ENCODE measurements around the gene FKRP.

FKRP gene

DNA sequence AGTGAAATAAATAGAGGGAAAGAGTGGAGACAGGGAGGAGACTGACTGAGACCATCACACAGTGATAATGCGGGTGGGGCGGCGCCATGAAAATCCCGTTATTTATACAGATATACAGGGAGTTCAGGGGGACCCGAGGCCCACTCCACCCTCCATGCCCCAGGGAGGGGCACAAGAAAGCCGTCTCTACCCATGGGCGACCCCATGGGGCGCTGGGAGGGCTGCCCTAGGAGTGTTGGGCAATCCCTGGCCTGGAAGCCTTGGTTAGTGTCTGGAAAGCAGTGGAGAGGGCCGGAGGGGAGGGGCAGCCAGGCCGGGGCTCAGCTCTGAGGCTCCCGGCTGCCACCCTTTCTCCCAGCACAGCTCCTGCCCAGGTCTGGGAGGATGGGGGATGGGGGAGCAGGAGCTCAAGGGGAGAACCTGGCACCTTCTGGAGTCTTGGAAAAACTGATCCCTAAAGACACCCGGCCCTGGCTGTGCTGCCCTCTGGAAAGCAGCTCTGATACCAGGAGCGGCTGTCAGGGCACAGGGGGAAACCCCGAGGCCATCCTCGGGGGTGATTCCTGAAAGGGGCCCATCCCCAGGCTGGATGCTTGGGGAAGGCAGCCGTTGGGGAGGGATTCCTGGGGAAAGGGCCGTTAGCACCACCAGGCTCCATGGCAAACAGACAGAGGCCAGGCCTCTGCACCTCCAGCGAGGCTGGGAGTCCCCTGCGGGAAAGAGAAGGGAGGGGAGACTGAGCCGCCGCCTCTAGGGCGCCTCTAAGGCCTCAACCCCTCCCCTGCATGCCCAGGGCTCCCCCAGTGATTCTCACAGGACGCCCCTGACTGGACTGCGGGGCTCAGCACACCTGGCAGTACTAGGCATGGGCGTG is 26.0 kb upstream of the FKRP start:
- no peak for DNase-seq (ENCODE audit: low read depth)

DNA sequence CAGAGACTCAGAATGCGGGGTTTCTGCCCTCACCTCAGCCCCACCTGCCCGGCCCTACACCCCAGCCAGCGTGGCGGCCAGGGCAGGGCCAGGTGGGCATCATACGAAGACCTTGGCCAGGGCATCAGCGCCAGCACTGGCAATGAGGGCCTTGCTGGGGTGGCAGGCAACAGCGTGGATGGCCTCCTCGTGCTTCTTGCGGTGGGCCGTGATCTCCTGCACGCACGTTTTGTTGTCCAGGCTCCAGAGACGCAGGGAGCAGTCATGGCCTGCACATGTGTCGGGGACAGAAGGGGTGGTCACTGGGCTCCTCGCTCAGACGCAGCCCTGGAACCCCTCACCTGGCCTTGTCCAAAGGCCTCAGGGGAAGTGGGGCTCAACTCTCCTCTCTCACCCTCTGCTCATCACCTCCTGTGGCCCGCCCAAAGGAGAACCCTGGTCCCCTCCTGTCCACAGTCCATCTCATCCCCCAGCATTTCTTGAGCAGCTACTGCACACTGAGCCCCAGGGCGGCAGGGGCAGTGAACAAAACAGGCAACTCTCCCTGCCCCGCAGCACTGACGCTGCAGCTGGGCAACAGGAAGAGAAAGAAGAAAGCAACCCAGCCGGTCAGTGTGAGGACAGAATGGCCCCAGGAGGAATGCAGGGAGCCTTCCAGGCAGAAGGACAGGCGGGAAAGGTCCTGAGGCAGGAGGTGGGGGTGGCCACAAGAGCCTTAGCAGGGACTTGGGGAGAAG is 25.2 kb upstream of the FKRP start:
- DNase-seq (ENCODE audit: low read depth), result no peak

DNA sequence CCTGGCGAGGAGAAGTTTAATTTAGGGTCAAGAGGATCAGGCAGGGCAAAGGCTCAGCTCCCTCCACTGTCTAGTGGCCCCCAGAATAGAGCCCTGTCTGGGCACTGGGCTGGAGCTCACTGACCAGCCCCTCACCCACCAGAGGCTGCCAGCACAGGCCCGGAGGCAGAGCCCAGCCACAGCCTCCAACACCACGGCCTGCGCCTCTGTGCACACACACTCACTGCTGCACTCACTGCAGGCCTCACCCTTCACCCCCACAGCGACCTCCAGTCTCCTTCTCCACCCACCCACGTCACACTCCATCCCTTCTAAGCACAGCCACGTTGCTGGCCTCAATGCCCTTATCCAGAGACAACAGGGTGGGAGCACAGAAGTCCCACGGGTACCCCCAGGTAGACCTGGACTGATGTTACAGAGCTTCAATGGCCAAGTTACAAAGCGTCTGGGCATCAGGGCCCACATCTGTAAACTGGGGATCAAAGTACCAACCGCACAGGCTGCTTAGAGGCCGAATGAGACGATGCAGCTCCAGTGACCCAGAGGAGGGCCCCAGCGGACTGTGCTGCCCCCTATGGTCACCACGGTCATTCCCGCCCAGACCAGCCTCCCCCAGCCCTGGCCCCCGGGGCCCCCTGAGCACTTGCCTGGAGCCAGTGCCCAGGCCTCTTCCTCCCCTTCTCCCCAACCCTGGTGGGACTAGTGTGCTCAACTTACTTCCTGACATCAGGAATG is 24.4 kb upstream of the FKRP start:
- DNase-seq (ENCODE audit: low read depth), result no peak

DNA sequence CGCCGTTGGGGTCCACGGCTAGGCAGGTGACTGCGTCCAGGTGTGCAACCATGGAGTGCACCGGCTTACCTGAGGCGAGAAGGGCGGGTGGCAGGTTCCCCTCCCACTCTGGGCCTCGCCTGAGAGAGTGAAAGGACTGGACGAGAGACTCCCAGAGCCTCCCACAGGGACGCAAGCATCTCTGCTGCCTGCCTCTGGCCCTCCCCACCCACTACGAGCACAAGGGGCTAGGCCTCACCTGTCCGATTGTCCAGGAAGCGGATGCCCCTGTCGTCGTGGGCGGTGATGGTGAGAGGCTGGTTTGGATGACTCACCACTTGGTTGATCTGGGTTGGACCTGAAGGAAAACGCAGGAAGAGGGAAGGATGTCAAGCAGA is 23.9 kb upstream of the FKRP start:
- no peak for DNase-seq (ENCODE audit: low read depth)

DNA sequence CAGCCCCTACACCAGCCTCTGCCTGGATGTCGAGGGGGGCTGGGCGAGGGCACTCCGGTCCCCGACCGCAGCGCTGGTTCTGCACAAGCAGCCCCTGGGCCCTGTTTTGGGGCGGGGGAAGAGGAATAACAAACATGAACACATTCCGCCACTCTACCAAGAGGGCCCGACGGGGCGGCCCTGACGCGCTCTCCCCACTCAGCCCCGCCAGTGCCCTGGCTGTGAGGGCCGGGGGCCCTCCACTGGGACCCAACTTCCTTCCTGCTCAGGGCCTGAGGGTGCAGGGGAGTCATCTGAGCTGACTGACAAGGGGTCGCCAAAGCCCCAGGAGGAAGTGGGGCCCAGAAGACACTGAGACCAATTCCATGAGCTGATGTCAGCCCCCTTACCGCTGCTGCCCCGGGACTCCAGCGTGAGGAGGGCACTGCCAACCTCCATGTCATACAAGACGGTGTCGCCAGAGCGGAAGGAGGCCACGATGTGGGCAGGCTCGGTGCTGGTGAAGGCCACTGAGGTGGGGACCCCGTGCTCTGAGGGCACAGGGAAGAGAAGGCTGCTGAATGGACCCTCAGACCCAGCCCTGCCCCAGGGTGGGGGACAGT is 23.3 kb upstream of the FKRP start:
- DNase-seq (ENCODE audit: low read depth), result no peak

DNA sequence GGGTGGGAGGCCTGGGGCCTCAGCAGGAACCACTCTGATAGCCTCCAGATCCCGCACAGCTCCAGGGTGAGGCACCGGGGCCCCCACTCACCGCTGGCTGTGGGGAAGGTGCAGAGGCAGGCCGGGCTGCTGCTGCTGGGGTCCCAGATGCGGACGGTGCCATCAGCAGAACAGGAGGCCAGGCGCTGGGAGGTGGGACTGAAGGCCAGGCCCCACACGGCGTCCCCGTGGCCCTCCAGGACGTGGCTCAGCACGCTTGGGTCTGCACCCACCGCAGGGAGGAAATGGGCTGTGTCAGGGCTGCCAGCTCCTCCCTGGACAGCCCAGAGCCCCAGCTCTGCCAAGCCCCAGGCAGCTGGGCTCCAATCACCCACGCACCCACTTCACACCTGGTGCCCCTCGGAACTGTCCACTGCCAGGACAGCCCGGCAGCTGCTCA is 22.8 kb upstream of the FKRP start:
- no peak for DNase-seq (ENCODE audit: low read depth)

DNA sequence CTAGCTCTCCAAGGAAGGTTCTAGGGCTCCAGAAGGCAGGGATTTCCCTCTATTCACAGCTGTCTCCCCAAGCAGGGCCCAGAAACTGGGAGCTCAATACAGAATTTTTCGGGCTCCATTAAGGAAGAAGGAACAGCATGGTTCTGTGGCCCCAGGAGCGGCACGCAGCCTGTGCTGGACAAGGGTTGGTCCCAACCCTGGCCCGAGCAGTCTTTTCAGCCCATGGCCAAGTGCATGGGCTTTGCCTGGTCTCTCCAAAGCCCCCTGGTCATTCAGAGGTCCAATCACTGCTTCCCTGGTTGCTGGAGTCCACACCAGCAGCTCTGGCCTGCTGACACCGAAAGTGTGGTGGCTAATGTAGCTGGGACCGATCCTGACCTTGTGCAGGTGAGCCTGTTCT is 22.4 kb upstream of the FKRP start:
- DNase-seq (ENCODE audit: low read depth), result no peak

DNA sequence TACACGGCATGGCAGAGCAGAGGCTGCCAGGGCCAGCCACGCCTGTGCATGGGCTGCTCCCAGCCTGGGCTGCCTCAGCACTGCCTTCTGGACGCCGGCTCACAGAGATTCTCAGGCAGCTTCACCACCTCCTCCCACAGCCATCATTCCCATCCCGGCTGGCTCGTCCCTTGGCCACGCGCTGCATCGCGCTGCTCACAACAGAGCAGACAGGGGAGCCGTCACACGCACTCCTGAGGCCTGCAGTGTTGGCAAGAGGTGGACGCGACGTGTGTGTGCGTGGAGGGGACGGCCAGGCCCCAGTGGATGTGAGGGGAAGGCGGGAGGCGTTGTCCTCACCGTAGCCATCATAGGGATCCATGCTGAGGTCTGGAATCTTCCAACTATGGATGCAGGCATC is 21.4 kb upstream of the FKRP start:
- no peak for DNase-seq (ENCODE audit: low read depth)

DNA sequence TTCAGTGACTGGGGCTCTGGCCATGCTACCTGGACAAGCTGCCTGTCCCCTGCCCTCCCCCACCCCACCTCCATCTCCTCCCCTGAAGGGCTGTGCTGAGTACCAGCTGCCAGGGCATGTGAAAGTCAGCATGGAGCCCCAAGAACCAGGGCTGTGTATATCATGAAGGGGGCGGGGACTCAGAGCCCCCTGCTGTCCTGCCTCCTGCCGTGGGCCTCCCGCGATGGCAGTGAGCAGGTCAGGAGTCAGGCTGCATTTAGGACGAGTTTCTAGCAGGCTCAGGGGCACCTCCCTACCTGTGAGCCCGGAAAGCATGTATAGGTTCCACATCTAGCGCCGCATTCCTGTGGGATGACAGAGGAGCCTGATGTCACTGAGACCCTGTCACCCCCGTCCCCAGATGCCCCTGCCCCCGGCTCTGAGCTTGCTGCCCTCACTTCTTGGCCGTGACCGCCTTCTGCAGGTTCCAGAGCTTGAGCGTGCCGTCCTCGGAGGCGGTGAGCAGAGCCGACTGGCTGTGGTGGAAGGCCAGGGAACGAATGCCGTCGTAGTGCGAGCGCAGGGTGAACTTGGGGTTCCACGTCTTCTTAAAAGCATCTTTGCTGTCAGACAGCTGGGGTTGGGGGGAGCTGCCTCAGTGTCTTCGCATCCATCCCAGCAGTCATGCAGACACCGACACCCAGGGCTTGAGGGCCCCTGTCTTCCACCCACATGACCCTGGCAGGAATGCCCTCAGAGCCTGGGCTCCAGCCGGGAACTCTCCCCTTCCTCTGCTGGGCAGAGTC is 20.6 kb upstream of the FKRP start:
- DNase-seq (ENCODE audit: low read depth), result no peak

DNA sequence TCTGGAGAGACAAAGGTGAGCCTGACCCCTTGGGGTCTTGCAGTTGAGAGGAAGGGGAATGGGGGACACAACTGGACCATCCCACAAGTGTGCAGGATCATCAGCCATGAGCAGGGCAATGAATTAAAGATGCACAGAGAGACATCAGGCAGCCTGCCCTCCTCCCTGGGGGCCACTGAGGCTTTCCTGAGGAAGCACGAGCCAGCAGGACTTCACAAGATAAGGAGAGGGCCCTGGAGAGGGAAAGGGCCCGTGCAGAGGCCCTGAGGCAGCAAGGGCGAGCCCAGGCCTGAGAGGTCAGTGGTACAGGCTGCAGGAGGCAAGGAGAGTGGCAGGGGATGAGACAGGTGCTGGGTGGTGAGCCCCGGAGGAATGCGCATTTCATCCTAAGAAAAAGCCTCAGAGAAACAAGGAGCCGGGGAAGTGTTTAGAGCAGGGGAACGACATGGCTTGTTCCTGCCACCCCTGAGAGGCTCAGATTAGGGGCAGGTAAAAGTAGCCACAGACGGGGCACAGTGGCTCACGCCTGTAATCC is 19.9 kb upstream of the FKRP start:
- no peak for DNase-seq (ENCODE audit: low read depth)

DNA sequence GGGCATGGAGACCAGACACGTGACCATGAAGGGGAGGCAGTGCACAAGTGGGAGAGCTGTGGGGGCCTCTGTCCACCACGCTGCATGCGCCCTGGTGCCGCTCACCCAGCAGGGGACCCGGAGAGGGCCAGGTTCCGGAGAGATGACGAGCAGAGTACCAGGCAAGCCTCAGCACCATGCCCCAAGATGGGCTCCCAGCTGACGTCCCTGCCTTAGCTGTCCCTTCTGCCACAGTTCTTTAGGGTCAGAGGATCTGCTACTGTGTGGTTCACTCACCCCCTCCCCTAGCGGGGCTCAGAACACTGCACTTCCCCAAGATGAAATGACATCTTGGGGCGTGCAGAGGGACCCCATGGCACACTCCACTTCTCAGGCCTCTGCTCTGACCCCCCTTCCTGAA is 19.3 kb upstream of the FKRP start:
- DNase-seq (ENCODE audit: low read depth), result no peak

DNA sequence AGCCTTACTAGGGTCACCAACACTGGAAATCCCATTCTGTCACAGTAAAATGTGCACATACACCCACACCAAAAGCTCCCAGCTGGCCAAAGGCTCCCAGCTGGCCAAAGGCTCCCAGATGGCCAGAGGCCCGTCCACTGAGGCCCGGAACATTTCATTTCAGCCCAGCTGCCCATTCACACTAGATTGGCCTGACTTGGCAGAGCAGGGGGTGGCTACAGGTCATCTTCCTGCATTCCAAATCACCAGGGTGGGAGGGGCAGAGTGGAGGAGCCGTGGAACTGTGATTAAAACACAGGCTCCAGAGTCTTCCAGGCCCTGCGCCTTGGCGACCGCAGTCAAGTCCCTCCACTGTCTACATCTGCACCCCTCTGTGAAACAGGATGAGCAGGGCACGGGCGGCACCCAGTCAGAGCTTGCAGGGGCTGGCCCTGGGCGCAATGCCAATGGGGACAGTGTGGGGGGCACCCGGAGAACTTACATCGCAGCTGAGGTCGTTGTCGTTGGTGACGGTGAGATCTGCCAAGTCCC is 18.8 kb upstream of the FKRP start:
- DNase-seq (ENCODE audit: low read depth), result no peak

DNA sequence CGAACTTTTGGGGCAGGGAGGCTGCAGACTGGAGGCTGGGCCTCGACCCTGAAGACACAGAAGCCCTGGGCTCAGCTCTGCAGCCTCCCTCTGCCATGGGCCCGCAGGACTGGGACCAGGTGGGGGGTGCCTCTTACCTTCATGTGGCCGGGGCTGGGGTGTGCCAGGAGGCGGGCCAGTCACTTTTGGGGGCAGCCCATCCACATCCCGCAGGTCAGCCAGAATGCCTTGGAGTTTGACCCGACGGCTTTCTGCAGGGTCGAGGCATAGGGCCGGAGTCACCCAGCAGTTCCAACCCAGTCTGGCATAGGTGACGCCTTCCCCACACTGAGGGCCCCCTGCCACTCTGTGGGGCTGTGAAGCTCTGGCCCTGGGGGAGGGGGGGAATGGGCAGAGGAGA is 18.1 kb upstream of the FKRP start:
- DNase-seq (ENCODE audit: low read depth), result no peak

DNA sequence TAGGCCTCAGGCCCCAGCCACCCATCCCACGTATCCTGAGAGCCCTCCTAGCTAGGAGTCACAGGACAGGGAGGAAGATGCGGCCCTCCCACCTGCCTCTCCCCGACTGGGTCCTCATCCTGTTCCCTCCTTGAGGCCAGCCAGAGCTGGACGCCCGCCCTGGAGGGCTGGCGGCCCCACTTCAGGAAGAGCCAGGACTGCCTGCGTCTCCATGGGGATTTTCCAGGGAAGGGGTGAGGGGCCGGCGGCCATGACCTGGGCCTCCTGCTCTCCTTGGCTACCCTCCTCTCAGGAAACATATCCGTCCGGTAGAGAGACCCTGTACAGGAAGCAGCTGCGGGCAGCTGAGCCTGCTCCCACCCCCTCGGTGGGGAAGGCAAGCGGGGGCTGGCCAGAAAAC is 17.6 kb upstream of the FKRP start:
- DNase-seq (ENCODE audit: low read depth), result no peak

DNA sequence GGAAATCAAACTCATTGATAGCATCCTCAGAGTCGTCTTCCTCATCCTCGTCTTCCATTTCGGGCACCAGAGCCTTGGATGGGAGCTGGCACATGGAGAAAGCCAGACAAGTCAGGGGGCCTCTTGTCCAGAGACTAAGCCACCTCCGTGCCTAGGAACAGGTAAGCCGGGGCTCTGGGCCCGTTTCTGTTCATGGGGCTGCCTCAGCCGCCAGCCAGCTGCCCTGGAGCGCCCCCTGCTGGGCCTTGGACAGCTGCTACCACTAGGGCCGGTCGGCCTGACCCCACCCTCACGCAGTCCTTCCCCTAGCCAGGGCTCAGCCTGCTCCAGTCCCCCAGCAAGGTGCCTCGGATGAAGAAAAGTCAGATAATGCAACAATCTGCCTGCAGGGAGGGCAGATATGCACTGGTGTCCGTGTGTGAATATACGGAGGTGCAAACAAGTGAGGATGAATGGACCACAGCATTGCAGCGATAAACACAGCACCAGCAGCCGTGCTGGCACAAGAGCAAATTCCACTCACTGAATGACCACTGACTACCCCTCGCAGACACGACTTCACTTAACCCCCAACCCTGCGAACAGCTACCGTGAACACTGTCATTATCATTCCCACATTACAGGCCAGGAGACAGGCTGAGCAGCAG is 17.0 kb upstream of the FKRP start:
- no peak for DNase-seq (ENCODE audit: low read depth)

DNA sequence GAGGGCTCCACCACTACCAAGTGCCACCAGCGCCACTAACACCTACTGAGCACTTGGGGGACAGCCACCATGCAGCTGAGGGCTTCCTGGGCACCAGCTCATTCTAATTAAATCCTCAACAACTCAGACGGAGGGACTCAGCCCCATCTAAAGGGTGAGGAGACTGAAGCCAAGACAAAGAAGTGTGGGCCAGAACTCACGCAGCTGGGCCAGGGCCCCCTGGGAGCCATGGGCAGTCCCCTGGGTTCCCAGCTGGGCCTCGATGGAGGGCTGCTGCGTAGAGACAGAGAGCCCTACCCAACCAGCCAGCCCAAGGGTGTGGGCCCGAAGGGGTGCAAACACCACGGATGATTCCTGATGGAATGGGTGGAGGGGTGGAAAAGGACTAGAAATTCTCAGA is 16.2 kb upstream of the FKRP start:
- DNase-seq (ENCODE audit: low read depth), result no peak

DNA sequence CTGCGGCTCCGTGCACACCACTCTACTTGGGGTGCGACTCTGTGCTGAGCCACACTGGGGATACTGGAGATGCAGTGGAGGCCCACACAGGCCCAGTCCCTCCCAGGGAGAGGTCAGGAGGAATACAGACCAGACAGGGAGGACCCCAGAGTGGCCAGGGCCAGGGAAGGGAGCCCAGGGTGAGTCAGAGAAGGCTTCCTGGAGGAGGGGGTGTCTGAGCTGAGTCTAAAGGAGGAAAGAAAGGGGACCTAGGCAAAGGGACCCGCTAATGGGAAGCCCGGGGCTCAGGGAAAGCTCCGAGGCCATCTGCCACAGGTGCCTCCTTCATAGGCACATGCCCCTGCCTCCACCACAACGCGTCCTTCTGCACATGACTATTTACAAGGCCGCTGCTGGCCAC is 15.7 kb upstream of the FKRP start:
- no peak for DNase-seq (ENCODE audit: low read depth)

DNA sequence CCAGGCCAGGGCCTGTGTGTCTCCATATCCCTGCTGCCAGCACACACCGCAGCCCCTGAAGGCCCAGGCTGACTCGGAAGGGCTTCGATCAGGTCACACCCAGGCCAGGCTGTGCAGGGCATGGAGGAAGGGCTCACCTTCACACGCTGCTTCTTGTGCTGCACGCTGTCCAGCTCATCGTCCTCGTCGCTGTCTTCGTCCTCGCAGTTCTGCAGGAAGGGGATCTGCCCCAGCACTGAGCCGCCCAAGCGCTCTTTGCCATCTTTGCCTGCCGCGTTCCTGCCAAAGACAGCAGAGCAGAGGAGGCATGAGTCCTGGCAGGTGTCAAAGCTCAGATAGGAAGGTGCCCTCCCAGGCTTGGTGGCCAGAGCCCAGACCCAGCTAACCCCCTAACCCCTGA is 15.3 kb upstream of the FKRP start:
- DNase-seq (ENCODE audit: low read depth), result no peak

DNA sequence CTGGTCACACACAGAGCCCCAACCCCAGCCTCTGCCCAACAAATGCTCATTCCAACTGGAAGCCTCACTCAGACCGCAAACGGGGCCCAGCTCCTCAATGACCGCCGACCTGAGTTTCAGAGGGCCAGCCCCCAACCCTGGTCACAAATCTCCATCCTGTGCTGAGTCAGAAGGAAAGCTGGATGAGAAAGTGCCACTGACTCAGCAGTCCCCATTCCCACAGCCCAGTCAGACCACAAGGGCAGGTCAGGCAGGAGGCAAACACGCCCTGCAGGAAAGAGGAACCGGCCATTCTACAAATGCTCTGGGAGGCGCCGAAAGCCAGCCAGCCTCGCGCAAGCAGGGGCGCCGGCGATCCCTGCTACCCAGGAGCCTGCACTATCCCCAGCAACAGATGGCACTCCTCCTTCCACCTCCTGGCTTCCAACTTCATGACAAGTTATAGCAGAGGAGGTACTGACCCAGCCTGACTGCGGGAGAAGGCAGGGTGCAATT is 14.8 kb upstream of the FKRP start:
- DNase-seq (ENCODE audit: low read depth), result no peak

DNA sequence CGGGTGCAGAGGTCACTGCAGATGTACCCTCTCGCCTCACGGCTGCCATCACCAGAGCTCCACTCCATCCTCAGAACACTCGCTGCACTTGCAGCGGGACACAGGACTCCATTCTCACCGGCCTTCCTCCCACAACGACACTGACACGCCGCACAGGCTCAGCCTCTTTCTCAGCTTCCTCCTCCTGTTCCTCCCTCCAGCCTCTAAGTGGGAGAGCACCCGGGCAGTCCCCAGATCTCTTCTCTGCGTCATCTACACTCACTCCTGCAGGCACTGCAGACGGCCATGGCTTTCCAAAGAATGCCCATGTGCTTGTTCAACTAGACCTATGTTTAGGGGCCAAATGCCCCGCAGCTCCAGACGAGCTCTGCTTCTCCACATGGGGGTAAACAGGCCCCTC is 14.3 kb upstream of the FKRP start:
- no peak for DNase-seq (ENCODE audit: low read depth)
